SK-N-SH (cell line): ENCODE results near the gene COL5A1. TPM values are rescaled to one million over a fixed set of nuclear protein-coding genes. Genes with fewer than 3 reads are reported as not detected.

Source experiments
- CTCF ChIA-PET: fragments of 300-600, 350-600 bp; formaldehyde crosslinking; extraction: SDS; loops from one replicate; lab custom pipeline; 2021; lab: Yijun Ruan, JAX
- POLR2A ChIA-PET: fragments of 350-600 bp; sonication (Branson Sonifier 250); formaldehyde crosslinking; extraction: SDS; loops from one replicate; lab custom pipeline; 2020; ENCODE audit warnings: antibody characterized with exemption, inconsistent platforms; lab: Yijun Ruan, JAX
- DNase-seq: peaks from one replicate; pipeline ENCODE4 v3.0.0; 2012
- H2AFZ ChIP-seq: fragments of 200-600 bp; sonication (generic); 2 replicates; pipeline ENCODE4 v1.8.1; 2016; ENCODE audit warnings: antibody characterized with exemption, mild to moderate bottlenecking, low read depth
- H3F3A ChIP-seq: fragments of 200-600 bp; sonication (generic); replicated peaks from 2 replicates; pipeline ENCODE3; 2016; ENCODE audit warnings: antibody characterized with exemption, mild to moderate bottlenecking; ENCODE audit not compliant: insufficient read depth
- H3K27ac ChIP-seq, 2 experiments: fragments of 200-500 bp in 1 of 2; fragments of 200-600 bp in 1 of 2; sonication (Bioruptor generic) in 1 of 2; sonication (generic), shearing (Covaris generic) in 1 of 2; 2 replicates each; pipeline versions ENCODE4 v1.5.1 to v1.6.1; 2014 to 2016; ENCODE audit warnings: low read depth in 2 of 2, inconsistent platforms in 1 of 2, low read length in 1 of 2, mild to moderate bottlenecking in 1 of 2, mixed read lengths in 1 of 2
- H3K27me3 ChIP-seq: fragments of 200-600 bp; sonication (generic), shearing (Covaris generic); 2 replicates; pipeline ENCODE4 v1.6.1; 2016; ENCODE audit warnings: mixed run types; ENCODE audit not compliant: insufficient read depth
- H3K36me3 ChIP-seq, 2 experiments: fragments of 200-500 bp in 1 of 2; fragments of 200-600 bp in 1 of 2; sonication (Bioruptor generic) in 1 of 2; sonication (generic) in 1 of 2; replicated peaks in 1 of 2; 2 replicates each; pipeline versions ENCODE3 to v1.5.1; 2014 to 2016; ENCODE audit warnings: low read length in 1 of 2, mild to moderate bottlenecking in 1 of 2; ENCODE audit not compliant: insufficient read depth in 2 of 2, control insufficient read depth in 1 of 2
- H3K4me1 ChIP-seq, 2 experiments: fragments of 200-500 bp in 1 of 2; fragments of 200-600 bp in 1 of 2; sonication (Bioruptor generic) in 1 of 2; sonication (generic), shearing (Covaris generic) in 1 of 2; 2 replicates each; pipeline versions ENCODE4 v1.5.1 to v1.6.1; 2014 to 2016; ENCODE audit warnings: low read depth in 1 of 2, low read length in 1 of 2, mixed run types in 1 of 2; ENCODE audit not compliant: insufficient read depth in 2 of 2, control insufficient read depth in 1 of 2
- H3K4me2 ChIP-seq: fragments of 200-600 bp; sonication (generic), shearing (Covaris generic); 2 replicates; pipeline ENCODE4 v1.6.1; 2017; ENCODE audit warnings: mixed run types
- H3K4me3 ChIP-seq, 2 experiments: fragments of 200-500 bp in 1 of 2; fragments of 200-600 bp in 1 of 2; sonication (Bioruptor generic) in 1 of 2; sonication (generic), shearing (Covaris generic) in 1 of 2; 2 replicates each; pipeline versions ENCODE4 v1.5.1 to v1.8.1; 2014 to 2016; ENCODE audit warnings: low read depth in 2 of 2, inconsistent platforms in 1 of 2, low read length in 1 of 2, mild to moderate bottlenecking in 1 of 2, mixed read lengths in 1 of 2, moderate library complexity in 1 of 2
- H3K79me2 ChIP-seq: fragments of 200-600 bp; sonication (generic); 2 replicates; pipeline ENCODE4 v1.8.1; 2017; ENCODE audit warnings: mild to moderate bottlenecking; ENCODE audit not compliant: insufficient read depth
- H3K9ac ChIP-seq: fragments of 200-600 bp; sonication (generic); 2 replicates; pipeline ENCODE4 v1.6.1; 2017; ENCODE audit warnings: mixed run types
- H3K9me2 ChIP-seq: fragments of 200-600 bp; sonication (generic); 2 replicates; pipeline ENCODE4 v1.6.1; 2017; ENCODE audit warnings: mixed run types
- H3K9me3 ChIP-seq: fragments of 200-600 bp; sonication (generic); 2 replicates; pipeline ENCODE4 v1.6.1; 2017; ENCODE audit warnings: mixed run types, mild to moderate bottlenecking, moderate library complexity
- H4K20me1 ChIP-seq: fragments of 200-600 bp; sonication (generic); 2 replicates; pipeline ENCODE4 v1.6.1; 2017; ENCODE audit warnings: mild to moderate bottlenecking, mixed run types; ENCODE audit not compliant: insufficient read depth
- EZH2phosphoT487 ChIP-seq: fragments of 200-600 bp; sonication (generic); IDR thresholded peaks from 2 replicates; pipeline ENCODE4 v1.6.1; 2017; ENCODE audit warnings: low read depth, mixed run types, mild to moderate bottlenecking, antibody characterized with exemption, moderate library complexity, borderline replicate concordance
- FOXM1 ChIP-seq: IDR thresholded peaks from 2 replicates; pipeline ENCODE4 v1.4.0; 2012; ENCODE audit warnings: low read depth, mild to moderate bottlenecking
- MEF2A ChIP-seq: IDR thresholded peaks from 2 replicates; pipeline ENCODE4 v1.4.0; 2012; ENCODE audit warnings: low read depth, borderline replicate concordance
- NFIC ChIP-seq: IDR thresholded peaks from 2 replicates; pipeline ENCODE4 v1.4.0; 2012; ENCODE audit warnings: borderline replicate concordance
- RAD21 ChIP-seq: IDR thresholded peaks from 2 replicates; pipeline ENCODE4 v1.6.1; 2012; ENCODE audit warnings: mild to moderate bottlenecking, low read length
- RCOR1 ChIP-seq: fragments of 150-350 bp; IDR thresholded peaks from 2 replicates; pipeline ENCODE4 v1.6.1; 2017; ENCODE audit warnings: antibody characterized with exemption, low read length
- RXRA ChIP-seq: IDR thresholded peaks from 2 replicates; pipeline ENCODE4 v1.4.0; 2012; ENCODE audit warnings: low read depth, mild to moderate bottlenecking, borderline replicate concordance
- SIN3A ChIP-seq: IDR thresholded peaks from 2 replicates; pipeline ENCODE4 v1.6.1; 2012; ENCODE audit warnings: low read depth, mild to moderate bottlenecking, low read length, moderate library complexity, borderline replicate concordance
- TEAD4 ChIP-seq: IDR thresholded peaks from 2 replicates; pipeline ENCODE4 v1.4.0; 2012; ENCODE audit warnings: mild to moderate bottlenecking, borderline replicate concordance; ENCODE audit not compliant: insufficient read depth
- WGBS: methylation state at CpG from one replicate; pipeline ENCODE4 v1.1.6; 2017; ENCODE audit warnings: low lambda C conversion rate; 5-methylcytosine and 5-hydroxymethylcytosine counted together
- polyA plus RNA-seq, 3 experiments: library from polyadenylated mRNA; depleted of rRNA; stranded (reverse); fragments of >200 nt; gene quantifications; 2 replicates each; pipeline ENCODE4 v1.2.3, GENCODE V29; 2012
- TF ChIP-seq, protein P1 (sequence below): IDR thresholded peaks from 2 replicates; pipeline ENCODE4 v1.4.0; 2012; ENCODE audit warnings: low read depth, borderline replicate concordance
- TF ChIP-seq, protein P2 (sequence below): IDR thresholded peaks from 2 replicates; pipeline ENCODE4 v1.4.0; 2012; ENCODE audit warnings: low read depth, borderline replicate concordance
- TF ChIP-seq, protein P3 (sequence below): fragments of 150-350 bp; IDR thresholded peaks from 2 replicates; pipeline ENCODE4 v1.6.1; 2017; ENCODE audit warnings: antibody characterized with exemption, low read length, low read depth, borderline replicate concordance

Gene COL5A1
- polyA plus RNA-seq, 1 of the 3 experiments (the other 2 are of a cell fraction), result 73.8 TPM

DNA sequence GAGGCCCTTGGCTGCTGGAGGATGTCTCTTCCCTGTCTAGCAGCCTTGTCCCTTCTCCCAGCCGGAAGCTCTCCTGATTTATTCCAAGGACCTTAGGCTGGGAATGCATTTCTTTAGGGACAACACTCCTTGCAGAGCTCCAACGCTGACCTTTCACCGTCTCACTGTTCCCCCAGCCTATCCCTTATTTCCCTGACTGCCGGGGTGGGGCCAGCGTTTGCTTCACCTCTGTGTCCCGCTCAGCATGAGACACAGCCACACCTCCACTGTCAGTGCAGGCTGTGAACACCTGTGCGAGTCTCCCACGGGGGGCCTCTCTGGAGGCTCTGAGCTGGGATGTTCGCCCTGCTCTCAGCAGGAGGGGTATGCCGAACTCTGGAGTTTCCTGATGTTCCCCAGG is 132.8 kb downstream of the COL5A1 start:
- Histone ChIP-seq H3K4me1 (peaks cover 0 to 23% of the 10 kb centered on the region in 2 experiments; a peak in 1 of 4 replicates), H4K20me1 (peaks cover 86% of the 10 kb centered on the region), H3K9ac (no peak overlapping the region), H2AFZ (no peak overlapping the region), H3K27ac (no peak overlapping the region), H3K4me2 (no peak overlapping the region), H3K79me2 (peaks cover 46% of the 10 kb centered on the region), H3K27me3 (no peaks in the 10 kb centered on the region), H3K9me3 (no peaks in the 10 kb centered on the region), H3K36me3 (peaks cover 64 to 80% of the 10 kb centered on the region in 2 experiments)
- CTCF ChIA-PET, result interaction anchor here (0.5 to 10.3 kb wide), 8 partner anchors 6 to 638 kb away, joined by 3 to 67 read pairs (median 6); no protein-coding TSS in a partner anchor
- TF ChIP-seq SIN3A (no peak), RXRA (no peak), NFIC (no peak), EZH2phosphoT487 (no peak), RAD21 (no peak), FOXM1 (no peak), TEAD4 (no peak), MEF2A (no peak), RCOR1 (no peak)
- TF ChIP-seq, protein P1, sequence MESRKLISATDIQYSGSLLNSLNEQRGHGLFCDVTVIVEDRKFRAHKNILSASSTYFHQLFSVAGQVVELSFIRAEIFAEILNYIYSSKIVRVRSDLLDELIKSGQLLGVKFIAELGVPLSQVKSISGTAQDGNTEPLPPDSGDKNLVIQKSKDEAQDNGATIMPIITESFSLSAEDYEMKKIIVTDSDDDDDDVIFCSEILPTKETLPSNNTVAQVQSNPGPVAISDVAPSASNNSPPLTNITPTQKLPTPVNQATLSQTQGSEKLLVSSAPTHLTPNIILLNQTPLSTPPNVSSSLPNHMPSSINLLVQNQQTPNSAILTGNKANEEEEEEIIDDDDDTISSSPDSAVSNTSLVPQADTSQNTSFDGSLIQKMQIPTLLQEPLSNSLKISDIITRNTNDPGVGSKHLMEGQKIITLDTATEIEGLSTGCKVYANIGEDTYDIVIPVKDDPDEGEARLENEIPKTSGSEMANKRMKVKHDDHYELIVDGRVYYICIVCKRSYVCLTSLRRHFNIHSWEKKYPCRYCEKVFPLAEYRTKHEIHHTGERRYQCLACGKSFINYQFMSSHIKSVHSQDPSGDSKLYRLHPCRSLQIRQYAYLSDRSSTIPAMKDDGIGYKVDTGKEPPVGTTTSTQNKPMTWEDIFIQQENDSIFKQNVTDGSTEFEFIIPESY, result no peak
- TF ChIP-seq, protein P2, sequence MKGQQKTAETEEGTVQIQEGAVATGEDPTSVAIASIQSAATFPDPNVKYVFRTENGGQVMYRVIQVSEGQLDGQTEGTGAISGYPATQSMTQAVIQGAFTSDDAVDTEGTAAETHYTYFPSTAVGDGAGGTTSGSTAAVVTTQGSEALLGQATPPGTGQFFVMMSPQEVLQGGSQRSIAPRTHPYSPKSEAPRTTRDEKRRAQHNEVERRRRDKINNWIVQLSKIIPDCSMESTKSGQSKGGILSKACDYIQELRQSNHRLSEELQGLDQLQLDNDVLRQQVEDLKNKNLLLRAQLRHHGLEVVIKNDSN, result no peak
- TF ChIP-seq, protein P3, sequence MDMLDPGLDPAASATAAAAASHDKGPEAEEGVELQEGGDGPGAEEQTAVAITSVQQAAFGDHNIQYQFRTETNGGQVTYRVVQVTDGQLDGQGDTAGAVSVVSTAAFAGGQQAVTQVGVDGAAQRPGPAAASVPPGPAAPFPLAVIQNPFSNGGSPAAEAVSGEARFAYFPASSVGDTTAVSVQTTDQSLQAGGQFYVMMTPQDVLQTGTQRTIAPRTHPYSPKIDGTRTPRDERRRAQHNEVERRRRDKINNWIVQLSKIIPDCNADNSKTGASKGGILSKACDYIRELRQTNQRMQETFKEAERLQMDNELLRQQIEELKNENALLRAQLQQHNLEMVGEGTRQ, result no peak
- TF ChIP-seq, all 33 proteins: peak for 0
- POLR2A ChIA-PET, result no interaction called here
- Histone ChIP-seq H3F3A (peaks cover 20% of the 10 kb centered on the region), H3K9me2 (no peaks in the 10 kb centered on the region), H3K4me3 (no peak overlapping the region)
- DNase-seq, result no peak
- 93% methylated on average over 10 of the region's 10 CpGs for WGBS
